ENCODE data around the gene CPA5. TPM values are rescaled to one million over a fixed set of nuclear protein-coding genes. Genes with fewer than 3 reads are reported as not detected.

CPA5 gene
- polyA plus RNA-seq, 3 donors: not detected

- no peak overlapping the region for H3K9ac ChIP-seq (ENCODE audit: insufficient read depth, low read length, poor library complexity, severe bottlenecking)
- Mint-ChIP-seq H3K36me3 (peaks cover 0 to 2% of the 10 kb centered on the region in 2 donors), H3K27me3 (ENCODE audit: low read depth in 3 of 3) (peaks cover 0 to 3% (median 1%) of the 10 kb centered on the region in 3 donors), H3K4me1 (peaks cover 13% of the 10 kb centered on the region), H3K9me3 (peaks cover 0 to 9% (median 3%) of the 10 kb centered on the region in 7 donors), H3K27ac (no peak overlapping the region), H3K4me3 (no peak overlapping the region)
- 100% methylated on average over 3 of the region's 3 CpGs for WGBS (ENCODE audit: insufficient coverage)
- no peaks in the 10 kb centered on the region for H3K27me3 ChIP-seq (ENCODE audit: control insufficient read depth in 2 of 2, insufficient read depth in 2 of 2, low read length in 2 of 2)
- peaks cover 13% of the 10 kb centered on the region in 2 donors for H3K4me1 ChIP-seq (ENCODE audit: control insufficient read depth in 1 of 2, insufficient read depth in 2 of 2, low read length in 2 of 2)
- no peaks in the 10 kb centered on the region for H3K9me3 ChIP-seq (replicated peaks in 1 of 2; ENCODE audit: control insufficient read depth in 1 of 2, insufficient read depth in 1 of 2, low read length in 2 of 2)
- intact Hi-C loops (cut with micrococcal nuclease): no loop called here
- no peak overlapping the region for H2AFZ ChIP-seq (ENCODE audit: insufficient read depth, low read depth, low read length, poor library complexity, severe bottlenecking)
- no peaks in the 10 kb centered on the region for H4K20me1 ChIP-seq (ENCODE audit: insufficient read depth, low read length)
- H3K27ac ChIP-seq (ENCODE audit: low read depth in 1 of 2, low read length in 2 of 2): no peak overlapping the region
- no peak for TF ChIP-seq CTCF (IDR thresholded peaks at IDR 0.05)
- H3K4me2 ChIP-seq (replicated peaks; ENCODE audit: extremely low read depth, low read length, poor library complexity, severe bottlenecking): no peak overlapping the region
- H3K79me2 ChIP-seq (ENCODE audit: insufficient read depth, low read length): no peaks in the 10 kb centered on the region
- no peaks in the 10 kb centered on the region for H3K36me3 ChIP-seq (replicated peaks in 1 of 2; ENCODE audit: control insufficient read depth in 1 of 2, insufficient read depth in 2 of 2, low read length in 2 of 2)
- no peak for DNase-seq
- H3K4me3 ChIP-seq (replicated peaks in 1 of 3; ENCODE audit: low read depth in 2 of 3, low read length in 3 of 3): no peak overlapping the region
These were observed 42.3 kb downstream of the CPA5 start for GRCh38 chr7:130386876-130387275.

GRCh38 chr7:130387306-130387627 lies 42.7 kb downstream of the CPA5 start:
- intact Hi-C loops (cut with micrococcal nuclease): no loop called here

More at GRCh38 chr7:130387306-130387627, 42.7 kb downstream of the CPA5 start:
- no peak overlapping the region for H3K9ac ChIP-seq (ENCODE audit: insufficient read depth, low read length, poor library complexity, severe bottlenecking)
- Mint-ChIP-seq H3K27ac (no peak overlapping the region), H3K9me3 (peaks cover 0 to 8% (median 3%) of the 10 kb centered on the region in 7 donors), H3K4me3 (no peak overlapping the region), H3K4me1 (peaks cover 13% of the 10 kb centered on the region), H3K27me3 (ENCODE audit: low read depth in 3 of 3) (peaks cover 0 to 3% (median 0%) of the 10 kb centered on the region in 3 donors), H3K36me3 (peaks cover 0 to 2% of the 10 kb centered on the region in 2 donors)
- no peak for TF ChIP-seq CTCF (IDR thresholded peaks at IDR 0.05)
- peaks cover 13% of the 10 kb centered on the region in 2 donors for H3K4me1 ChIP-seq (ENCODE audit: control insufficient read depth in 1 of 2, insufficient read depth in 2 of 2, low read length in 2 of 2)
- no peak overlapping the region for H2AFZ ChIP-seq (ENCODE audit: insufficient read depth, low read depth, low read length, poor library complexity, severe bottlenecking)
- no peak overlapping the region for H3K4me3 ChIP-seq (replicated peaks in 1 of 3; ENCODE audit: low read depth in 2 of 3, low read length in 3 of 3)
- H3K4me2 ChIP-seq (replicated peaks; ENCODE audit: extremely low read depth, low read length, poor library complexity, severe bottlenecking): no peak overlapping the region
- no peaks in the 10 kb centered on the region for H4K20me1 ChIP-seq (ENCODE audit: insufficient read depth, low read length)
- no peaks in the 10 kb centered on the region for H3K36me3 ChIP-seq (replicated peaks in 1 of 2; ENCODE audit: control insufficient read depth in 1 of 2, insufficient read depth in 2 of 2, low read length in 2 of 2)
- DNase-seq: no peak
- 60% methylated on average over 2 of the region's 3 CpGs for WGBS (ENCODE audit: insufficient coverage)
- no peak overlapping the region for H3K27ac ChIP-seq (ENCODE audit: low read depth in 1 of 2, low read length in 2 of 2)
- H3K79me2 ChIP-seq (ENCODE audit: insufficient read depth, low read length): no peaks in the 10 kb centered on the region
- no peaks in the 10 kb centered on the region for H3K27me3 ChIP-seq (ENCODE audit: control insufficient read depth in 2 of 2, insufficient read depth in 2 of 2, low read length in 2 of 2)
- H3K9me3 ChIP-seq (replicated peaks in 1 of 2; ENCODE audit: control insufficient read depth in 1 of 2, insufficient read depth in 1 of 2, low read length in 2 of 2): no peaks in the 10 kb centered on the region
